Activated B cell treated with CpG ODN at 0.5 μM for 24 hours (primary cell): ENCODE measurements around the gene TRPC4. TPM values are rescaled to one million over a fixed set of nuclear protein-coding genes. Genes with fewer than 3 reads are reported as not detected.

Source experiments
- ATAC-seq: fragments of 200-7000 bp; cut with Tn5 transposase; one replicate; pipeline ENCODE4 v1.10.0; 2021; ENCODE audit warnings: low read depth, mild to moderate bottlenecking, moderate library complexity
- CTCF ChIA-PET: fragments of 350-600 bp; sonication (Branson Sonifier 250); formaldehyde crosslinking; loops from one replicate; lab custom pipeline; 2021; ENCODE audit warnings: antibody characterized with exemption; lab: Charles Lee
- POLR2A ChIA-PET: fragments of 350-600 bp; sonication (Branson Sonifier 250); formaldehyde crosslinking; loops from one replicate; lab custom pipeline; 2021; ENCODE audit warnings: antibody characterized with exemption; lab: Charles Lee
- DNase-seq: peaks from one replicate; pipeline ENCODE4 v3.0.0; 2022
- H3K27ac Mint-ChIP-seq: one replicate; pipeline ENCODE4 v1.8.0; 2020; ENCODE audit warnings: mixed read lengths
- H3K27me3 Mint-ChIP-seq: one replicate; pipeline ENCODE4 v1.8.0; 2021; ENCODE audit warnings: mixed read lengths
- H3K36me3 Mint-ChIP-seq: one replicate; pipeline ENCODE4 v1.8.0; 2021; ENCODE audit warnings: low read depth, mixed read lengths
- H3K4me1 Mint-ChIP-seq: one replicate; pipeline ENCODE4 v1.8.0; 2021; ENCODE audit warnings: mixed read lengths
- H3K4me3 Mint-ChIP-seq: one replicate; pipeline ENCODE4 v1.8.0; 2020; ENCODE audit warnings: mild to moderate bottlenecking, mixed read lengths
- H3K9me3 Mint-ChIP-seq: one replicate; pipeline ENCODE4 v1.8.0; 2020; ENCODE audit warnings: mixed read lengths
- intact Hi-C: fragments of 100-400 bp; cut with micrococcal nuclease; formaldehyde crosslinking; loops from one replicate; pipeline ENCODE4 v1.15.1; 2024
- total RNA-seq: library from RNA; stranded (reverse); gene quantifications from 2 replicates; pipeline ENCODE4 v1.2.3, GENCODE V29; 2022
- TF ChIP-seq, protein P1 (sequence below): fragments of 200-600 bp; IDR thresholded peaks from one replicate; pipeline ENCODE4 v1.8.0; 2022; ENCODE audit warnings: antibody characterized with exemption, mild to moderate bottlenecking

The TRPC4 gene
- total RNA-seq, 1 donor from 2014 or later, result not detected

DNA sequence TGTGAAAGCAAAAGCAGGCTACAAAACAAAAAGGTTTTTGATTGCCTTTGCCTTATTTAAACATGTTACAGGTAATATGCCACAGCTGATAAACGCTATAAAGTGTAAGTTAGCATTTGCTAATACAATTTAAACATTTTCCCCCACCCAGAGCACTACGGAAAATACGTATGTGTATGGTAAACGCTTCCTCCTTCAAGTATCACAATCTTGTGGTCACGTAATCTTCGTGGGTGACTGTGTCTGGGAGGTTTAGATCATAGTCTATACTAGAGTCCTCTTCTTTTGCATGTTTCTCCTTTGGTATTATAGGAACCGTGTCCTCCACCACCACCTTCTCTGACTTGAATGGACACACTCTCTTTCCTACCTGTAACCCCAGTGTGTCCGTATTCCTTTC is 232.9 kb downstream of the TRPC4 start:
- TF ChIP-seq, protein P1, sequence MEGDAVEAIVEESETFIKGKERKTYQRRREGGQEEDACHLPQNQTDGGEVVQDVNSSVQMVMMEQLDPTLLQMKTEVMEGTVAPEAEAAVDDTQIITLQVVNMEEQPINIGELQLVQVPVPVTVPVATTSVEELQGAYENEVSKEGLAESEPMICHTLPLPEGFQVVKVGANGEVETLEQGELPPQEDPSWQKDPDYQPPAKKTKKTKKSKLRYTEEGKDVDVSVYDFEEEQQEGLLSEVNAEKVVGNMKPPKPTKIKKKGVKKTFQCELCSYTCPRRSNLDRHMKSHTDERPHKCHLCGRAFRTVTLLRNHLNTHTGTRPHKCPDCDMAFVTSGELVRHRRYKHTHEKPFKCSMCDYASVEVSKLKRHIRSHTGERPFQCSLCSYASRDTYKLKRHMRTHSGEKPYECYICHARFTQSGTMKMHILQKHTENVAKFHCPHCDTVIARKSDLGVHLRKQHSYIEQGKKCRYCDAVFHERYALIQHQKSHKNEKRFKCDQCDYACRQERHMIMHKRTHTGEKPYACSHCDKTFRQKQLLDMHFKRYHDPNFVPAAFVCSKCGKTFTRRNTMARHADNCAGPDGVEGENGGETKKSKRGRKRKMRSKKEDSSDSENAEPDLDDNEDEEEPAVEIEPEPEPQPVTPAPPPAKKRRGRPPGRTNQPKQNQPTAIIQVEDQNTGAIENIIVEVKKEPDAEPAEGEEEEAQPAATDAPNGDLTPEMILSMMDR, result no peak
- H3K4me1 Mint-ChIP-seq, result no peaks in the 10 kb centered on the region
- H3K9me3 Mint-ChIP-seq, result no peaks in the 10 kb centered on the region
- H3K36me3 Mint-ChIP-seq, result no peaks in the 10 kb centered on the region
- no peaks in the 10 kb centered on the region for H3K27me3 Mint-ChIP-seq
- H3K27ac Mint-ChIP-seq, result no peak overlapping the region
- DNase-seq, result no peak
- ChIA-PET CTCF (no interaction called here), POLR2A (no interaction called here)
- intact Hi-C loops, result no loop called here
- H3K4me3 Mint-ChIP-seq, result no peak overlapping the region
- ATAC-seq, result no peak

DNA sequence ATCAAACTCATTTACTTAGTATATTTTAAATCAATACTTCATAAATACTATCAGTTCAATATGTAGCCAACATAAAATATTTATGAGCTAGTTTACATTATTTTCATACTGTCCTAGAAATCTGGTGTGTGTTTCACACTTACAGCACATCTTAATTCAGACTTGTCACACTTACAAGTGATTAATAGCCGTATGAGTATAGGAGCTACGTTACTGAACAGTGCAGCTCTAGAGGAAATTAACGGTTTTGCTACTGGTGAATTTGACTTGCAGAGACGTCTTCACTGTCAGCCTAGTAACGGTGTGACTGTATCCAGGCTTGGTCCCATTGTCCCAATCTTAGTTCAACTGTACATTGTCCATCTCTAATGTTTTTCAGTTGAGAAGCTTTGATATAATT is 237.3 kb downstream of the TRPC4 start:
- no peaks in the 10 kb centered on the region for H3K27me3 Mint-ChIP-seq
- CTCF ChIA-PET, result no interaction called here
- H3K27ac Mint-ChIP-seq, result no peak overlapping the region
- no peak overlapping the region for H3K4me3 Mint-ChIP-seq
- no peaks in the 10 kb centered on the region for H3K4me1 Mint-ChIP-seq
- H3K9me3 Mint-ChIP-seq, result no peaks in the 10 kb centered on the region
- DNase-seq (no peak), ATAC-seq (no peak)
- TF ChIP-seq, protein P1, result no peak
- intact Hi-C loops, result no loop called here
- no peaks in the 10 kb centered on the region for H3K36me3 Mint-ChIP-seq
- POLR2A ChIA-PET, result no interaction called here

DNA sequence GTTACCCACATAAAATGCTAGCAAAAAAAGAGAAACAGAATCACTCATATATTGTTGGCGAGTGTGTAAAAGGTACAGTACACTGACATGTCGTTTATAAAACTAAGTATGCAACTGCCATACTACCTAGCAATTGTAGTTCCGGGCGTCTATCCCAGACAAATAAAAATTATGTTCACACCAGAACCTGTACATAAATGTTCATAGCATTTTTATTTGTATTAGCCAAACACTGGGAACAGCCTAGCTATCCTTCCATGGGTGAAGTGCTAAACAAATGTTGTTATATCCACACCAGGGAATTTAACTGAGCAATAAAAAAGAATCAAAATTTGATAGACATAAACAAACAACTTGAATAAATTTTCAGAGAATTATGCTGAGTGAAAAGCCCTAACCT is 242.1 kb downstream of the TRPC4 start:
- Mint-ChIP-seq H3K27ac (no peak overlapping the region), H3K4me1 (no peaks in the 10 kb centered on the region), H3K27me3 (no peaks in the 10 kb centered on the region), H3K36me3 (no peaks in the 10 kb centered on the region), H3K4me3 (no peak overlapping the region), H3K9me3 (peaks cover 3% of the 10 kb centered on the region)
- POLR2A ChIA-PET, result no interaction called here
- intact Hi-C loops, result no loop called here
- no peak for ATAC-seq
- DNase-seq, result no peak
- CTCF ChIA-PET, result no interaction called here
- TF ChIP-seq, protein P1, result no peak

DNA sequence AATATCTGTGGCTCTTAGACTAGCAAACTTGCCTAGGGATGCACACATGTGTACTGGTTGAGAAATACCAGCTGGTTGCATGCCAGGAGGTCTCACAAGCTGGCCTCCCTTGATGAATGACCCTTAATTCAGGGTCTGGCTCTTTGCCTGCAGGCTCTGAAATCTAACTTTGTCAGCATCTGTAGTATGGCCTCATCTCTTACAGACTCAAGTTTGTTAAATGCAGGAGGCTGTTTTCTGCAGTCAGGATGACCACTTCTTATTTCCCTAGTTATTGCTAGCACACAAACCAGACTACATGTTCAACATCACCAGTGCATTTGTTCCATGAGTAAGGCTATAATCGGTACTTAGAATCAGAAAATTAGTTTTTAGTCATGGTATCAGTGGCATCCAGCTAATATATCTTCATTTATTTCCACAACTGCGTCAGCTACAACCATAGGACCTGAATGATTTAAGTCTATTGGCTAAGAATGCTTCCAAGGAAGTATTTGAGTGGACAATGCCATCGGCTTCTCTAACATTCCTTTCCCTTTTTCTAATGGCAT is 247.7 kb downstream of the TRPC4 start:
- CTCF ChIA-PET, result no interaction called here
- no peaks in the 10 kb centered on the region for H3K4me1 Mint-ChIP-seq

DNA sequence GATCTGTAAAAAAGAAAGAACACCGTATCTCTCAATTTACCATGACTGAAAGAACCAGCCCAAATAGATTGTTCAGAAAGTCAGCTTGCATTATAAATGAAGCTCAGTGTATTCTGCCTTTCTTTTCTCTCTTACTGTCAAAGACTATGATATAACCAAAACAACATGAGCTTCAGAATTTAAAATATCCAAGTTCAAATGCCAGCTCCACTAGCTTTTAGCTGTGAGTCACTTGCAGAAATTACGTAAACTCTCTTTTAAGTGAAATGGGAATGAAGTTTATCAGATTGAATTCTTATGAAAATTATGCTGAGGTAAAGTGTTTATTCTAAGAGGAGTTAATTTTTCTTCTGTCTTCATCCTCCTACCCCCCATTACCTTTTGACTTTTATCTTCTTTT is 251.0 kb downstream of the TRPC4 start:
- ATAC-seq (no peak), DNase-seq (no peak)
- H3K36me3 Mint-ChIP-seq, result no peaks in the 10 kb centered on the region
- H3K27me3 Mint-ChIP-seq, result no peaks in the 10 kb centered on the region
- H3K4me1 Mint-ChIP-seq, result no peaks in the 10 kb centered on the region
- H3K9me3 Mint-ChIP-seq, result peaks cover 3% of the 10 kb centered on the region
- intact Hi-C loops, result no loop called here
- ChIA-PET POLR2A (no interaction called here), CTCF (no interaction called here)
- H3K4me3 Mint-ChIP-seq, result no peak overlapping the region
- H3K27ac Mint-ChIP-seq, result no peak overlapping the region
- TF ChIP-seq, protein P1, result no peak

More for the DNA sequence above, 247.7 kb downstream of the TRPC4 start:
- no peak for DNase-seq
- H3K9me3 Mint-ChIP-seq, result peaks cover 3% of the 10 kb centered on the region
- no peaks in the 10 kb centered on the region for H3K27me3 Mint-ChIP-seq
- intact Hi-C loops, result no loop called here
- TF ChIP-seq, protein P1, result no peak
- no peak overlapping the region for H3K4me3 Mint-ChIP-seq
- POLR2A ChIA-PET, result no interaction called here
- no peaks in the 10 kb centered on the region for H3K36me3 Mint-ChIP-seq
- no peak for ATAC-seq
- no peak overlapping the region for H3K27ac Mint-ChIP-seq
